Inflammatory macrophage treated with lipopolysaccharide for 1 hour (primary cell): ENCODE measurements around the gene RAB5B.
A peak's percentile ranks its signal among the peaks of the same experiment; 100 is the strongest.

Source experiments
- DNase-seq, 2 donors: peaks; one replicate each; pipeline ENCODE4 v3.0.0-alpha.2; 2020 to 2022

Gene RAB5B, protein sequence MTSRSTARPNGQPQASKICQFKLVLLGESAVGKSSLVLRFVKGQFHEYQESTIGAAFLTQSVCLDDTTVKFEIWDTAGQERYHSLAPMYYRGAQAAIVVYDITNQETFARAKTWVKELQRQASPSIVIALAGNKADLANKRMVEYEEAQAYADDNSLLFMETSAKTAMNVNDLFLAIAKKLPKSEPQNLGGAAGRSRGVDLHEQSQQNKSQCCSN

DNA sequence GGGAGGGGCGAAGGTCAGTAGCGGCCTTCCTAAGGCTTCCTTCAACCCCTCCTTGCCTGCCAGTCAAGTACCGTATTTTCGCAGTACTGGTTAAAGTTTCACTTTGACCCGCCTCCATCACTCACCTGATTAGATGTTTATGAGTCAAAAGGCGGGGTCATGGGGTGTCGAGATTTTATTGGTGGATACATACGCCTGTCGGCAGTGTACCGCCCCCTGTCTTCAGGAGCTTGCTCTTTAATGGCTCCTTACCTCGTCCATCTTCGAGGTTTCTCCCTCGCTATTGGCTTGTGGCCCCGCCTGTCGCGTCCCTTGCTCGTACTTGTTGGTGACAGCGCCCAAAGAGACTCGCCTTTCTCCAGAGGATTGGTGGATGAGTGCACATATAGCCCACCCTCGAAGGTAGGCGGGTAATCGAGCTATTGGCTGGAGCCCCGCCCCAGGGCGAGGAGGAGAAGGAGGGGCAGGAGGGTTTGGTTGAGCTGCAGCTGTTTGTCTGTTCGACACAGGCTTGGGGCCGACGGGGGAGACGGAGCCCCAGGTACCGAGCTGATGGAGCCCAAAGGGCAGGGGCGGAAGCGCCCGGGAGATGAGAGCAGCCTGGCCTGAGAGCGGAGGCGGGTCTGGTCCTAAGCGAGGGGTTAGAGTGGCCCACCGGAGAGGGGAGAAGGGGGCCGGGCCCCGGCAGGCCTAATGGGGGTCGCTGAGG, at the start of gene RAB5B:
RAB5B (plus strand) TSS at position 480 of the 709 bp plus-strand sequence. CDS start 12,883 bp downstream, outside the sequence.
- DNase-seq: peak; percentile 100

DNA sequence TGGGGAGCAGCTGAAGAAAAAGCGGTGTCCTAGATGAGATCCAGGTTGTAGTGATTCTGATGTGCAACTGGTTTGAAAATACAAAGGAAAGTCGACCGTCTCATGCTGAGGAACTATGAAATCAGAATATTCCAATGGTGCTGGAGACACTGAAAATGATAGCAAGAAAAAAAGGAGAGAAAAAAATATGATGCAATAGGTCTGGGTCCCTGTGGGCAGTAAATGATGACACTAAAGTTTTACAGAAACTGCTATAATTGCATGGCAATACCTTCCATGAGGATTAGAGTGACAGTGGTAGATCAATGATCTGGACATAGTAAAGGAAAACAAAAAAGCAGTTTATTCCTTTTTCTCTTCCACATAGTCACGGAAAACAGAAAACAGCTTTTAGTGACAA, 48.5 kb upstream of the RAB5B start:
- no peak for DNase-seq

DNA sequence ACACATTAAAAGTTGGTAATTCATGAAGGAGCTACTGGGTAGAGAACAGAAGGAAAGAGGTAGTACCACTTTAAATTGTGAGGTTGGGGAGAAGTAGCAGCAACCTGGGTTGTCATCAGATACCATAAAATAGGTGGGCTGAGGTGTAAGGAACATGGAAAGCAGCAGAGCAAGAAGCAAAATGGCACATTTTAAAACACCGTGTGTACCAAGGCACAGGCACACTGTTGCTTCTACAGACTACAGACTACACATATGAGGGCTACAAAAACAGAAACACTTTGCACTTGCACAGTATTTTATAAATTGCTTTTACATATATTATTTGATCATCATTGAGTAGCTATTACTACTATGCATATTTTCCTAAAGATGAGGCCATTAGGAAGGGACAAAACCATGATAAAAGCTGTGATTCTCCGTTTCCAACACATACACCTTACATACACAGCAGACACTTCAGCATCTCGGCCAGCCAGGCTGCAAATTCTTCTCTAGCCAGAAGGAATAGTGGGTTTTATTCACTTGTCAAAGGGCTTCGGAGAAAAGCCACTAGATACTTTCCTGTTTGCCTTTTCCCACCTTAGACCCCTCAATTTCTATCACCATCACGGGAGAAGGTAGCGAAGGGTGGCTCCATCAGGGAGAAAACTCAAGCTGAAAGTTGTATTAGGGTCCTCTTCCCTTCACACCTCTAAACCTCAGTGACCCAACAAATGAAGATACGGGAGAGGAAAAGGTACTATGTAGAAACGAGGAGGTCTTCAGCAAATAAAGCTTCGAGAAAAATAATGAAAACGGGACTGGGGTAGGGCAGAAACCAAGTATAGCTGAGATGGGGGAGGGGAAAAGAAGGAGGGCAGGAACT, 47.8 kb upstream of the RAB5B start:
- no peak for DNase-seq

DNA sequence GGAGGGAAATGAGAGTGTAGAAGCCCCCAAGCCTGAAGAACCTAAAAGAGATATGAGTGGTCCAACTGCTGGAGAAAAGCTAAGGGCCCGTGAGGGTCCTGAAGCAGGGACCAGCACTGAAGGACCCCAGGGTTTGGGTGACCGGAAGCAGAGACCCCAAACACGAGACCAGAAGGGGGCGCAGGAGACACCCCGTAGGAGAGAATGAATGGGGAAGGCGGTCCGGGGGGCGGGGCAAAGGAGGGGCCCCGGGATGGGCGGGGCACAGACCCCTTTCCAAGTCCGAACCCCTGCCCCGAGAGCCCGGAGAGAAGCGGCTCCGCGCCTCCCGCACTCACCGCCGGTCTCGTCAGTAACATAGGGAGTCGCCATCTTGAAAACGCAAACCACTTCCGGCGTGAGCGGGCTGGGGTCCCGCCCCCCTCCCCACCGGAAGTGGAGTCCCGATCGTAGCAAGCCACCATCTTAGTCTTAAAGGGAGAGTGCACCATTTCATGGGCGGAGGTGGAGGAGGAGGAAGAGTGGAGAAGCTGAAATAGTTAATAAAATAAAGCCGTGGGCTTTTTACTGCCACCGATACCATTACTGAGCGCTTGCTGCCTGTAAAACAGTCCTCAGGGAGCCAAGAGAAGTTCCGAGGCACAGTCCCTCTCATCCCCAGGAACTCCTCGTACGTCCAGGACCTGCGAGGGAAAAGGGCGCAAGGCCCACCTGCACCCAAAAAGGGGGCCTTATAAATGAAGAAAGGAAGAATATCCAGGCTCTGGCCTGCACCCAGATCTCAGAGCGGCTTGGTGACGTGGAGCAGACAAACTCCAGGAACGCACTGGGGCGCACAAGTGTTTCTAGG, 46.9 kb upstream of the RAB5B start:
- DNase-seq: peak; percentile 80 to 90

DNA sequence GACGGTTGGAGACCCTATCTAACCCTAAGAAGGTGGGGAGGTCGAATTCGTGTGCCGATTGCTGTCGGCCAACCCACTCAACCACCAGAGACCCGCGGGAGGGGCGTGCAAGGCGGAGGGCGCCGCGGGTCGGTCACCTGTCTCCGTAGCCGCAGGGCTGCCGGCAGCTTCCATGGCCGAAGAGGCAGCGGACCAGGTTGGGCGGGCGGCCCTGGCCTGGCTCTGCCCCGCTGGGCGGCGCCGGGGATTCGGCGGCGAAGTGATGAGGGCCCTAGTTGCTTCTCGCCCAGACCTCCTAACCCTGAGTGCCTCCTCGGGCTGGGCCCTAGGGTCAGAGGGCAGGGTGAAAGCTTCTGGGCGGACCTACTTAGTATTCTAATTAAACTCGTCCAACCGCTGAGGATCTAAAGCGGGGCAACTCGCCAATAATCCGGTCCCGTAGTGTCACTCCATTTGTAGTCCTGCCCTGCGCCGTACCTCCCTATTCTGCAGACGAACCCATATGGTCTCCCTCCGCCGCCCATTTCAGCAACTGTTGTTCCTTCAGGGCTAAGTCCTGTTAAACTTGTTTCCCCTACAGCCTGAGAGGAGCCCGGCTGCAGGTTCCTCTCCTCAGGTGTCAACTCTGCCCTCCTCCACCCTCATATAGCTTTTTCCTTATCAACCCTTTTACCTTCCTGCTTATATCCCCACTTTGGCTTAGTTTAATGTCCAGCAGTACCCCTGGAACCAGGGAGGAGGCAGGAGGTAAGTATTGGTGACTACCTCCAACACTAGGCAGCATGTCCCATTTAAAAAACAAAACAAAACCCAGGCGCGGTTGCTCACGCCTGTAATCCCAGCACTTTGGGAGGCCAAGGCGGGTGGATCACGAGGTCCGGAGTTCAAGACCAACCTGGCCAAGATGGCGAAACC, 46.0 kb upstream of the RAB5B start, which contains the start of gene PYM1:
PYM1 (minus strand) TSS at position 307 of the 915 bp plus-strand sequence; CDS start at position 174, 133 bp downstream.
- DNase-seq: peak; percentile 82 to 89

DNA sequence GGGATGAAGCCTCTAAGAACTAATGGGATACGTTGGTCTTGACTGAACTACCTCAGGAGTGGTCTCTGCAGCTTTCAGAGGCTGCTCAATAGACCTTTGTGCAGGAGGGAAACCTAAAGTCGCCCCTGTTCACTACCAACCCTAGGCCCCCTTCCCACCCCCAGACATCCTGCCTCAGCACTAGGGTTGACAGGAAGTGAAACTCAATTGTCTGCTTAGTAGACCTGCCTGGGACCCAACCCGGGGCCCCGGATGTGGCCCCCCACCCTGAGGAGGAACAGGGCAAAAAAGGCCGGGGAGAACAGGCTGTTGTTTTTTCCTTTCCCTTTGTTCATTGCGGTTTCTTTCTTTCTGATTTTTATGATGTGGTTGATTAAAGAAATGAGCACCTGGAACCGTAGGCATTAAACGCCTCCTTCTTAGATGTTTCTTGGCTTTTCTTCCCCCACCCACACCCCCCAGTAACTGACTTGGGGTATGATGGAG, 44.5 kb upstream of the RAB5B start:
- DNase-seq: no peak

DNA sequence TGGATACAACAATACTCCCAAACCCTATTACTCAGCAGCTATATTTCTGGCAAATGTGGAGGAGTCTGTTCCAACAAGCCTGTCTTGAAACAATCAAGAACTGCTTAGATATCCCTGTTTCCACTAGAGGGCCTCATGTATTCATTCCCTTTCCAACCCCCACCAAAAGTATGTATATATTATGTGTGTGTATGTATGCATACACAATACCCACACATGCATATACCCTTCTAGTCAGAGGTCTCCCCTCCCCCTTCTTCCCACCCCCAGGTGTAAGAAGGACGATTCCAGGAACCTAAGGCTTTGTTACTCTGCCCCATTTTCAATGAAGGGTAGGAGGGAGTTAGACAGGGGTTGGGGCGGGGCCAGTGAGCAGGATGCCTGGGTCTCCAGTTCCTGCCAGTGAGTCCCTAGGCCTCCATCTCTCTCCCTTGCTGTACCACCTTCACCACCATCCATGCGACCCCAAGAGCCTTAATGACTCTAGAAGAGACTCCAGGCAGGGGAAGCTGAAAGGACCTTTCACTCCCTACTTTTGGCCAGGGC, 43.0 kb upstream of the RAB5B start, which contains the start of gene DGKA:
DGKA (plus strand) TSS at position 392 of the 546 bp plus-strand sequence. CDS start 5,342 bp downstream, outside the sequence.
- peak; percentile 57 to 62 for DNase-seq

DNA sequence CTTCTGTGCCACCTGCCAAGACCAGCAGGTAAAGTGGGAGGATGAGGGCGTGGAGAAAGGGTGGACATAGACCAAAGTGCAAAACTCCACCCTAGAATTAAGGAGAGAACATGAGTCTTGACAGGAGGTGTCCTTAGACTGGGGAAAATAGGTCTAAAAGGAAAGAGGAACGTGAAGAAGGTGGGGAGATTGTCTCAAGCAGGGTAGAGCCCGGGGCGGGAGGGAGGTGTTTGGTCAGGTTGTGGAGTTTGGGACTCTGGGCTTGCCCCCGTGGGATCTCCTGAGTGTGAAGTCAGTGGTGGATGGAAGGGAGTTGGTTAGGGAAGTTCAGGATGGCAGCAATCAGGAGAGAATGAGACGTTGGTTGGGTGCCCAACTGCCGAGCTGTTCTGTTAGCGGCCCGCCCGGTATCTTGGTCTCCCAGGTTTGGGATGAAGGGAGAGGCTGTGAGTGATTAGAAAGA, 42.5 kb upstream of the RAB5B start:
- DNase-seq: no peak

DNA sequence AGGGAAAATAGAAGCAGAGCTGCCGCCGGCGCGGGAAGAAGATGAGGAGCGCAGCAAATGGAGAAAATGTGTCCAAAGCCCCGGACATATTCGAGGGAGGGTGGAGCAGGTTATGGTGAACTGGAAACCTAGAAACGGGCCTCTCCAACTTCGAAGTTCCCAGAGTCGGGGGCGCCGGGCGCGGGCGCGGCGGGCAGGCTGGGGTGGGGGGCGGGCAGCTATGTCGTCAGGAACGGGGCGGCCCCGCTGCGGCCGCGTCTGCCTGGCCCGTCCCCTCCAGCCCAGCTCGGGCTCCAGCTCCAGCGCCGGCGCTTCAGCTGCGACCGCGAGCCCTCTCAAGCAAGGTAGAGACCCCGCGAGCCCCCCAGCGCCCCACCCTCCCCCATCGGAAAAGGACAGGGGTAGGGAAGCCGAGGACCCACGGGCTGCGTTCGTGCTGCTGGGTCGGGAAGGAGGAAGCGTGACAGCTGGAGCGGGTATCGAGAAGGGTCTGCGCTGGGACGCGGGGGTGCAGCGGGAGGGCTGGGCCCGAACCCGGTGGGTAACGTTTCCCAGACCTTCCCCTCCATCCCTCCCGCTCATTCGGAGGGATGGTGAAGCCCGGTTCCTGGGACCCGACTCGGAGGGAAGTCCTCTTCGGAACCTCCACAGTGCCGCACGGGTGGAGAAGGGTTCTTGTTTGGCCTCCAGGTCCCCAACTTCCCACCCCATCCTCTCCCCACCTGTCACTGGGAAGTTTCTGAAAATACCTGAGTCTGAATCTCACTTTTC, 41.9 kb upstream of the RAB5B start:
- DNase-seq: no peak

DNA sequence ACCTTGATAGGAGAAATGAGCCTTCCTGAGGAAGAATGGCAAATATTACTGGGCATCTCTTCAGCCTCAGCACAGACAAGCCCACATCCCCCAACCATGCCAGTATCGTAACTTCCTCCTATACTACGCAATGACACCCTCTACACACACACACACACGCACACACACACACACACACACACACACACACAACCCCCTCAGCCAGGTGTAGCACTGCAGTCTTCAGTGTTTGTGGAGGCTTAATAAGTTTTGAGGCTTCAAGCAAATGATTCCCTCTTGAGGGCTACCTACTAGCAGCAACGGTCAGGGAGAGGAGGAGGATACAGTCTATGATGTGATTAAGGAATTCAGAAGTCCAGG, 41.3 kb upstream of the RAB5B start:
- no peak for DNase-seq

DNA sequence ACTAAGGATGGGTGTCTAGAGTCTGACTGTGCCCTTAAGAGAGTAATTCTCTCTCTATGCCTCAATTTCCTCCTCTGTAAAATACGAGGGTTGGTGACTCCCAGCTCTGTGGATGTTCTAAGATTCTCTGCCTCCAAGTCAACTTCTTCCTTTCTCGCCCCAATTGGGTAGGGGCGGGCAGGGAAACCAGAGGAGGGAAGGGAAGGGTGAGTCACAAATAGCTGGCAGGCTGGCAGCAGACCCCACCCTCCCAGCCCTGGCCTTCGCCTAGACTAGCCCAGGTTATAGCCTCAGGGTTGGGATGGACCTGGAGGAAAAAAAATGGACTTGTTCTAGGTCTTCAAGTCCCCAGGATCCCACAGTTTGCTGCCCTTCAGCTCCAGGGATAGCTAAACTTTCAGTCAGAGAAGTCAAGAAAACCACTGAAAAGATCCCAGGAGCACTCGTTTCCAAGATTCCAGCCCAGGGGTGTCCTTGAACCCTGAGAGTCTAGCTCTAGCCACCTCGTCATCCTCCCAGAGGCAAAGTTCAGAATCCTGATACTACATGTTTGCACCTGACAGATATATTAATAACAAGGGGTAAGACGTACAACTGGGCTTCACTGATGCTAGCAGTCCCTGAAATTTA, 40.6 kb upstream of the RAB5B start:
- DNase-seq: no peak

DNA sequence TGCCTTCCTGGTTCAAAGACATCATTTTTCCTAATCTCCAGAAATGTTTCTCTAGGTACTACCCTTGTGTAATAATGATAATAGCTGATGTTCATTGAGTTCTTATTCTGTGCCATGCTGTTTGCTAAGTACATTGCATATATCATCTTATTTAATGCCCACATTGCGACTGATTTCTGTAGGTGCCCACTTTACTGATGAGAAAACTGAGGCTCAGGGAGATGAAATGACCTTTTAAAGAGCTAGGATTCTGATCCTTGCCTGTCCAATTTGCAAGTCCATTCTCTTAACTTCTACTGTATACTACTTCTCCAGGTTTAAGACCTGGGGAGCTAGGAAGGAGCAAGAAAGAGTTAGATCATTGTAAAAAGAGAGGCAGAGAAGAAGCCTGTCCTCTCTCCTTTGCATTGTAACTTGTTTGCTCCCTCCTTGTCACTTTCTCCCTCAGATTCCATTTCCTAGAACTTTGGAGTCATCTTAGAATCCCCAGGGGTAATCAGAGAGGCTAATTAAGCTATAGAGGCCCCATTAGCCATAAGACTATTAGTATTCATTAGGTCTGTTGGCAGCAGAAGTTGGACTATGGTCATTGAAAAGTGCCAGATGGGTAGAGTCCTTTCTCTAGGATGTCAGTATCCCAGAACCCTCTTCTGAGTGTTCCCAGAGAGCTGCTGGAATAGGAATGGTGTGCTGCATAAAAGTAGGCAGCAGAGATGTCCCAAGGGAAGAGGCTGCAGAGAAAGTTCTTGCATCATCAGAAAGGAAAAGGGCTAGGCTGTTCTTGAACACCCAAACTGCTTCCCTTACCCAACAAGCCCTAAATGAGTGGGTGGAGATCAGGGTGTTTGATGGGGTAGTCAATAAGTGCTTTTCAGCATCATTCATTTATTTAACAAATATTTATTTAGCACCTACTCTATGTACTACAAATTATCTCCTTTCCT, 39.8 kb upstream of the RAB5B start:
- DNase-seq: no peak

DNA sequence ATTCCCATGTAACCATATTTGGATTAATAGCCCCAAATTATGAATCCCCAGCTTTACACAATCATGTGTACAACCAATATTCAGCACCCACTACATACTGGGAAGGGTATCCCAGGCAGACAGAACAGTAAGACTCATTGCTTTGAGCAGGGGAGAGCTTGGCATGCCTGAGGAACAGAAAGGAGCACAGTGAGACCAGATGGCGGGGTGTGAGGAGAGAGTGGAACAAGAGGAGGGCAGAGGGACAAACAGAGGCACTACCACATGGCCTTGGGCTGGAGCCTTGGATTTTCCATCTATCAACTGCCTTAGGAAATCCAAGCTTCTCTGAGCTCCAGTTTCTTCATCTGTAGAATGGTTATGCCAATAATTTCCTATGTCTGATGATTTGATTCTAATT, 39.1 kb upstream of the RAB5B start:
- no peak for DNase-seq

DNA sequence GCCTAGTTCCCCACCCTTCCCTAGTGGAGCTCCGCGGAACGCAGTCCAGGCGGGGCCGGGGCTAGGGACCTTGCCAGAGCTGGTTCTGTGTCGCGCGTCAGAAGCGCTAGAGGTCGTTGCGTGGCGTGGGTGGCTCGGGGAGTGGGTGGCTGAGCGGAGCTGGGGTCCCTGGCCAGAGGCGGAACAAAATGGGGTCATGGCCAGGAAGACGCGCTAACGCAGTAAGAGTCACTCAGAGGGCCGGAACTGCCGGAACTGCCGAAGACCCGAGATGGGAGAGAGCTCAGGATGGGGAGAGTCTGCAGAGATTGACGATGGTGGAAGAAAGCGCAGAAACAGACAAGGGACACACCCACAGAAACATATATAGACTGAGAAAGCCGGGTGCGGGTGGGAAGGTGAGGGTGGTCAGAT, 38.1 kb upstream of the RAB5B start:
- DNase-seq: no peak

DNA sequence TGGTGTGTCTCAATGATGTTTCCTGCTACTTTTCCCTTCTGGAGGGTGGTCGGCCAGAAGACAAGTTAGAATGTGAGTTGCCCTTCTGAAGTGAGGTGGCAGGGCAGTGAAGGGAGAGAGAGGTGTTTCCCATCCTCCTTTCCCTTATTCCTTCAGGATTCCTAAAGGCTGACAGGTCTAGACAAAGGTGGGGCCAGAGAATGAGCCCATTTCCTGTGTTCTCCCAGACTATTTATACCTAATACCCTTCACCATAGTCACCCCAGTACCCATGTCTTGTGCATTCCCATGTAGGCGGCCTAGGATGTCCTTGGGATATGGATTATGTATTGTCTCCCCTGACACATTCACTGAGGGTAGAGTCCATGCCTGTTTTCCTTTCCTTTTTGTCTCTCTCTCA, 35.9 kb upstream of the RAB5B start:
- DNase-seq: no peak

DNA sequence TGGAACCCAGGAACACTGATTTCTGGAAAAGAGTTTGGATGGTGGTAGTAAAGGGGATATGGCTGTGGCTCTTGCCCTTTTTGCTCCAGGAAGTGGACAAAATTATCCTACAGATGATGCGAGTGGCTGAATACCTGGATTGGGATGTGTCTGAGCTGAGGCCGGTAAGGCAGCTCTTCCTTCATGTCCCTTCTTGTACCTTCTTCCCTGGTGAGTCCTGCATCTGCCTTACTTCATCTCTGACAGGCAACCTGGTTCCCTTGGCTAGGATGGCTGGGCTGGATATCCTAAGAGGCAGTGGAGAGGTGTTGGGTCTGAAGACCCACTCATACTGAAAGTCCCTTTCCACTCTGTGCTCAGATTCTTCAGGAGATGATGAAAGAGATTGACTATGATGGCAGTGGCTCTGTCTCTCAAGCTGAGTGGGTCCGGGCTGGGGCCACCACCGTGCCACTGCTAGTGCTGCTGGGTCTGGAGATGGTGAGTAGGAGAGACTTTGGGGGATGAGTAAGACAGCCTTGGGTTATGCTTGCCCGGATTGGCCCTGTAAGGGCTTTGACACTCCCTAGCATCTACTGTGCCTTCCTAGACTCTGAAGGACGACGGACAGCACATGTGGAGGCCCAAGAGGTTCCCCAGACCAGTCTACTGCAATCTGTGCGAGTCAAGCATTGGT, 34.9 kb upstream of the RAB5B start:
- no peak for DNase-seq

DNA sequence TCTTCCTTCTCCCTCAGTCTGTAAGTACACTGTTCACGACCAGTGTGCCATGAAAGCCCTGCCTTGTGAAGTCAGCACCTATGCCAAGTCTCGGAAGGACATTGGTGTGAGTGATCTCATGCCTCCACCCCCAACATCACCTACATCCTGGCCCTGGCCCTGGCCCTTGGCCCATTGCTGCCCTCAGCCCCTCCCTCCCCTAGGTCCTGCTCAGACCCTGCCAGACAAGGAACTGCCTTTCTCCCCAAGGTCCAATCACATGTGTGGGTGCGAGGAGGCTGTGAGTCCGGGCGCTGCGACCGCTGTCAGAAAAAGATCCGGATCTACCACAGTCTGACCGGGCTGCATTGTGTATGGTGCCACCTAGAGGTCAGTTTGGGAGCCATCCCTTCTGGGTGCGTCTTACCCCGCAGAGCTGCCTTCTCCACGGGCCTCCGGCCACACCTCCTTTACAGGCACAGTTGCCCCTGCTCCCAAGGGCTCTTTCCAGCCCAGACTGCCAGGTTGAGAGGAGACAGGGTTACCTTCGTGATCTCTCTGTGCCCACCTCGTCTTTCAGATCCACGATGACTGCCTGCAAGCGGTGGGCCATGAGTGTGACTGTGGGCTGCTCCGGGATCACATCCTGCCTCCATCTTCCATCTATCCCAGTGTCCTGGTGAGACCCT, 33.7 kb upstream of the RAB5B start:
- DNase-seq: peak; percentile 72 to 92
